HEK293T (cell line): ENCODE results near the gene FGF3.

Experiments
- CTCF ChIA-PET: fragments of 350-600 bp; formaldehyde crosslinking; extraction: SDS; loops from one replicate; lab custom pipeline; 2021; ENCODE audit warnings: antibody characterized with exemption, inconsistent platforms; lab: Yijun Ruan, JAX
- POLR2A ChIA-PET: fragments of 350-600 bp; formaldehyde crosslinking; extraction: SDS; loops from one replicate; lab custom pipeline; 2020; ENCODE audit warnings: antibody characterized with exemption, inconsistent platforms; lab: Yijun Ruan, JAX
- DNase-seq: peaks from one replicate; pipeline ENCODE4 v3.0.0; 2012; ENCODE audit warnings: mixed read lengths; ENCODE audit errors: extremely low spot score
- ARNT ChIP-seq: fragments of 450-650 bp; IDR thresholded peaks from 2 replicates; pipeline ENCODE4 v1.6.1; 2017; ENCODE audit warnings: mild to moderate bottlenecking
- BHLHE40 ChIP-seq: fragments of 450-650 bp; IDR thresholded peaks from 2 replicates; pipeline ENCODE4 v1.6.1; 2016; ENCODE audit warnings: mild to moderate bottlenecking, moderate library complexity, borderline replicate concordance
- CTBP1 ChIP-seq: fragments of 450-650 bp; IDR thresholded peaks from 2 replicates; pipeline ENCODE4 v1.6.1; 2016; ENCODE audit warnings: borderline replicate concordance
- ELF4 ChIP-seq: fragments of 450-650 bp; IDR thresholded peaks from 2 replicates; pipeline ENCODE4 v1.6.1; 2017; ENCODE audit warnings: antibody characterized with exemption
- FOXA1 ChIP-seq: fragments of 450-650 bp; IDR thresholded peaks from 2 replicates; pipeline ENCODE4 v1.6.1; 2016; ENCODE audit warnings: mild to moderate bottlenecking
- FOXK2 ChIP-seq: fragments of 450-650 bp; IDR thresholded peaks from 2 replicates; pipeline ENCODE4 v1.6.1; 2016; ENCODE audit warnings: mild to moderate bottlenecking
- FOXM1 ChIP-seq: fragments of 450-650 bp; IDR thresholded peaks from 2 replicates; pipeline ENCODE4 v1.6.1; 2017; ENCODE audit warnings: mild to moderate bottlenecking, borderline replicate concordance
- HDGF ChIP-seq: fragments of 450-650 bp; IDR thresholded peaks from 2 replicates; pipeline ENCODE4 v1.6.1; 2017; ENCODE audit warnings: antibody characterized with exemption, borderline replicate concordance
- L3MBTL2 ChIP-seq: fragments of 450-650 bp; conservative IDR thresholded peaks from 2 replicates; pipeline ENCODE4 v1.6.1; 2016; ENCODE audit warnings: mild to moderate bottlenecking
- LEF1 ChIP-seq: fragments of 450-650 bp; IDR thresholded peaks from 2 replicates; pipeline ENCODE4 v1.6.1; 2017; ENCODE audit warnings: mild to moderate bottlenecking, borderline replicate concordance
- NFRKB ChIP-seq: fragments of 450-650 bp; IDR thresholded peaks from 2 replicates; pipeline ENCODE4 v1.6.1; 2016; ENCODE audit warnings: mild to moderate bottlenecking, moderate library complexity
- SP1 ChIP-seq: fragments of 450-650 bp; IDR thresholded peaks from 2 replicates; pipeline ENCODE4 v1.6.1; 2017
- SUZ12 ChIP-seq: fragments of 450-650 bp; IDR thresholded peaks from 2 replicates; pipeline ENCODE4 v1.6.1; 2016; ENCODE audit warnings: mild to moderate bottlenecking
- TARDBP ChIP-seq: fragments of 450-650 bp; IDR thresholded peaks from 2 replicates; pipeline ENCODE4 v1.6.1; 2016
- ZNF384 ChIP-seq: fragments of 450-650 bp; IDR thresholded peaks from 2 replicates; pipeline ENCODE4 v1.6.1; 2016
- TF ChIP-seq, protein P1 (sequence below): fragments of 450-650 bp; IDR thresholded peaks from 2 replicates; pipeline ENCODE4 v1.6.1; 2016

Gene FGF3

DNA sequence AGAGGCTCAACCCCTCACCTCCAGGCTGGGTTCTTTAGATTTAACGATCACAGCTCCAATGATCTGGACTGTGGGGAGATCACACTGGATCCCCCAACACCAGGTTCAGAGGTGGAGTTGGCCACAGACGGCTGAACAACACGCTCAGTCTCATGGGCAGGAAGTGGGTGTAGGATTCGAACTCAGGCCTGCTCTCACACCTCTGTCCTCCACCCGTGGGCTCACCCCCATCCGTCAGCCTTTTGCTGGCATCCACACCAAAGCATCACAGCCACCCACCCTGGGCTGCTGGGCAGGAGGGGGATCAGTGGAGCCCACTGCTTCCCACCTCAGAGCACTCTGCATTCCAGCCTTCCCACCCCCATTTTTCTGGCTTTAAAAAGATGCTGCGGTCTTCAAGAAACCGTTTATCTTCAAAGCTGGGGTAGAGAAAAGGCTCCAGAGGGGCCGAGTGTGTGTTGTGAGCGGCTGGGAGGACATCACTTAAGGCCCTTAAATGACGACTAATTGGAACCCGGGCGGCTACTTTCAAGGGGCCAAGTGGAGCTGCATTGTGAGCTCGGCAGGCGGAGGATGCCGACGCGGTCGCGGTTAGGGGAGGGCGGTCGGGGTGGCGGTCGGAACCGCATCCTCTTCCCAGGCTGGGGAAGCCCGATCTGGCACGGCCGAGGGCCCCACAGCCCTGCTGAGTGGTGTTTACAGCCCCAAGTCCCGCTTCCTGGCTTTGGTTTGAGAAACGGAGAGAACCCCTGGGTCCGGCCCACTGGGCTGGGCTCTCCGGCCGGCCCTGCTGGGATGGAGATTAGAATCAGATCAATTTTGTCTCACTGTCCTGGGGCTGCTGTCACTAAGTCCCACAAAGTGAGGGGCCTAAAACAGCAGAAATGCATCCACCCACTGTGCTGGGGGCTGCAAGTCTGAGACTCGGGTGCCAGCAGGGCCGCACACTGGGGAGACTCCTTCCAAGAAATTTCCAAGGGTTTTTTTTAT, 15.9 kb upstream of the FGF3 start:
- ChIA-PET POLR2A (no interaction called here), CTCF (no interaction called here)
- TF ChIP-seq BHLHE40 (no peak), SP1 (no peak), FOXM1 (no peak), LEF1 (no peak), L3MBTL2 (no peak), ELF4 (no peak), CTBP1 (no peak), NFRKB (no peak), TARDBP (no peak), ZNF384 (no peak), FOXK2 (no peak)
- TF ChIP-seq, protein P1, sequence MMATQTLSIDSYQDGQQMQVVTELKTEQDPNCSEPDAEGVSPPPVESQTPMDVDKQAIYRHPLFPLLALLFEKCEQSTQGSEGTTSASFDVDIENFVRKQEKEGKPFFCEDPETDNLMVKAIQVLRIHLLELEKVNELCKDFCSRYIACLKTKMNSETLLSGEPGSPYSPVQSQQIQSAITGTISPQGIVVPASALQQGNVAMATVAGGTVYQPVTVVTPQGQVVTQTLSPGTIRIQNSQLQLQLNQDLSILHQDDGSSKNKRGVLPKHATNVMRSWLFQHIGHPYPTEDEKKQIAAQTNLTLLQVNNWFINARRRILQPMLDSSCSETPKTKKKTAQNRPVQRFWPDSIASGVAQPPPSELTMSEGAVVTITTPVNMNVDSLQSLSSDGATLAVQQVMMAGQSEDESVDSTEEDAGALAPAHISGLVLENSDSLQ = no peak
- no peak for DNase-seq

DNA sequence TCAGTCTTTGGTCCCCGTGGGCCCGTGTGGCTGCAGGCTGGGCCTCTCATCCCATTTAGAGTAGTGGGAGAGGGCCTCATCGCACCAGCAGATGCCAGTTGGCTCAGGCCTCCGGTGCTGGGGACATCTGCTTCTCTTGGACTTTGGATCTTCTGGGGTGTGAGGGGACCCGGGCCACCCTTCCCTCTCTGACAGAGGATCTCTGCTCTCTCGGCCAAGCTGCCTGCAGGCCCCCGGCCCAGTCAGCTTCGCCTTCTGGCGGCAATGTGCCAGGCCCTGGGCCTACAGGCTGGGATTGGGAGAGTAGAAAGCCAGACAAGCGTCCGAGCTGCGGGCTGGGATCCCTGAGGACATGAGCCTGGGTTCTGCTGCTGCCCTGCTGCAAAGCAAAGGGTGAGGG, 15.0 kb upstream of the FGF3 start:
- no peak for DNase-seq

DNA sequence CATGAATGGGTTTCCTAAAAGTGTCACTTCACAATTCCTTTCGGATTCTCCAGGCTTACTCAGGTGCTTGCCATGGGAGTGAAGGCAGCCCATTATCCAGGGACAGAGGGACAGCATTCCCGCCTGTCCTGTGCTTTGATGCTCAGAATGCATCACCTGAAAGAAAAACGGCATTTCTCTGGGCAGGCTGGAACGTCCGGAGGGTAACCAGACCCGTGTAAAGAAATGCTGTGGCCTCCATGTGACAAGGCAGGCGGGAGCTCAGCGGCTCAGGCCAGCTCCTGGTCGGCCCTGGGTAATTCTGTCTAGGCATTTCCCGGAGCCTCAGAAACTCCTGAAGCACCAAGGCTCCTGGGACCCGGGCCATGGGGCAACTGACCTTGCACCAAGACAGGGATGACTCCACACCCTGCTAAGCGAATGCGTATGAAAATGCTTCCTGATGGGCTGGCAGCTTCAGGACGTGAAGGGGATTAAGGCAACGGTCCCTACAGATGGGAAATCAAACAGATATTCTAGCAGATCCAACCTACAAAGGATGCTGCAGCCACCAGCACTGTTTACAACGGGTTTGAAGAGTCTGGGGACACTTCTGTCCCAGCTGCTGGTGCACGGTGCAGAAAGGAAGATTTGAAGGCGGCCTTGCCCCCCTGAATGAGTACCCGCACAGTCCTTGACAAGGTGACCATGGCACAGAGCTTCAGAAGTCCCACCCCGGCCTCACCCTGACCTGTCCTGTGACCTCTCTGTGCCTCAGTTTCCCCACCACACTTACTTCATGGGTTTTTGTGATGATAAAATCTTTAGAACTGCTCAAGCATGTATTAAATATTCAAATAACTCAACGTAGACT, 13.6 kb upstream of the FGF3 start:
- TF ChIP-seq LEF1 = no peak
- no peak for DNase-seq
- POLR2A ChIA-PET = no interaction called here
- CTCF ChIA-PET = no interaction called here

More for the DNA sequence above, 15.0 kb upstream of the FGF3 start:
- CTCF ChIA-PET = no interaction called here
- TF ChIP-seq HDGF (no peak), SUZ12 (no peak), CTBP1 (no peak)
- POLR2A ChIA-PET = no interaction called here

DNA sequence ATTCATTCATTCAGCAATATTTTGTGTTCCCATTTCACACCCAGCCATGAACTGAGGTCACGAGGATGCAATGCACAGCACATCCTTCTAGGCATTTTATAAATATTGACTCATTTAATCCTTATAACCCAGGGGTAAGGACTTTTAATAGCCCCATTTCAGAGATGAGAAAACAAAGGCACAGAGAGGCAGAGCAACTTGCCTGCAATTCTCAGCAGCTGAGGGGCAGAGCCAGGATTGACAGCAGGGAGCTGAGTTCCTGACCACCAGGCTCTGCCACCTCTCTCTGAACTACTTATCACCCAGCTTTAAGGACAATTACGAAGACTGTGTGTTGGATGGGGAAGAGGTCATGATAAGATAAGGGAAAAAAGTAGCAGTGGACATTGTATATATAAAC, 12.8 kb upstream of the FGF3 start:
- TF ChIP-seq HDGF = no peak
- no peak for TF ChIP-seq ARNT
- no peak for TF ChIP-seq FOXA1
- TF ChIP-seq, protein P1 = no peak
- TF ChIP-seq FOXM1 = no peak
- TF ChIP-seq SUZ12 = no peak
- no peak for TF ChIP-seq ELF4
- DNase-seq = no peak
- POLR2A ChIA-PET = no interaction called here
- CTCF ChIA-PET = no interaction called here

DNA sequence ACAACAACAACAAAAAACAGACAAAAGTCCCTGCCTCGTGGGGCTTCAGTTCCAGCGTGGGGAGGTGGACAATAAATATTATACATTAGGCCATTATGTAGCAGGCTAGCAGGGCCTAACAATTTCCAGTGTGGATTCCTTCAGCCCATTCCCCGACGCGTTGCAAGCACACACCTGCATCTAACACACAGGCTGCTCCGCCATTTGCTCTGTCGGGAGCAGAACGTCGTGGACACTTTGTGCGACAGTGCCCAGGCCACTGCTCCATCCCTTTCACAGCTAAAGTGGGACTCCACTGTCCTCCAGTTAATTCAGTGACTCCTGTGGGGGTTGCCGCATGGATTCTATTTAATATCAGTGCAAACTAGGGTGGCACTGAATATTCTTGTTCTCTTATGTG, 10.9 kb upstream of the FGF3 start:
- CTCF ChIA-PET = no interaction called here
- POLR2A ChIA-PET = no interaction called here
- no peak for TF ChIP-seq BHLHE40
- no peak for TF ChIP-seq ELF4
- no peak for TF ChIP-seq CTBP1
- no peak for TF ChIP-seq TARDBP
- no peak for TF ChIP-seq FOXA1
- TF ChIP-seq HDGF = no peak
- TF ChIP-seq FOXM1 = no peak
- TF ChIP-seq ARNT = no peak
- no peak for TF ChIP-seq LEF1
- no peak for TF ChIP-seq L3MBTL2
- no peak for TF ChIP-seq SP1
- no peak for TF ChIP-seq NFRKB
- TF ChIP-seq, protein P1 = no peak
- no peak for TF ChIP-seq FOXK2
- TF ChIP-seq ZNF384 = no peak
- TF ChIP-seq SUZ12 = no peak
- DNase-seq = no peak

DNA sequence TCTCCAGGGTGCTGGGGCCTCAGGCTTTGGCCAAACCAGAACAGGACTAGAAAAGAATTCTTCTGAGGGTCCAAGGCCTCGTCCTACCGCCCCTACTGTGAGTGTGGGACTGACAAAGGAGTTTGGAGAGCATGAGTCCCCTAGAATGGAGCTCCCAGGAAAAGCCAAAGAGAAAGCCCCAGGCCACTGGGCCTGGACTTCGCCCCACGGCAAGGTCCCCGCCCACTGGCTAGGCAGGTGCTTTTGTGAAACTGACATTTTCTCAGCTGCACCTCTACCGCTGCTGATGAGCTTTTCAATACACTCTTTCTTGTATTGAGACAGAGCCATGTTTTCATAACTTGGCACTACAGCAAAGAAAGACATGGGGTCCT, 9.7 kb upstream of the FGF3 start:
- ChIA-PET CTCF (no interaction called here), POLR2A (no interaction called here)
- no peak for DNase-seq
- TF ChIP-seq FOXA1 = no peak
- no peak for TF ChIP-seq NFRKB
- no peak for TF ChIP-seq L3MBTL2
- no peak for TF ChIP-seq FOXM1
- TF ChIP-seq HDGF = no peak
- TF ChIP-seq BHLHE40 = no peak
- TF ChIP-seq, protein P1 = no peak
- no peak for TF ChIP-seq ZNF384
- no peak for TF ChIP-seq SP1
